Lower leg skin (tissue), 3 donors: ENCODE measurements around the gene MAP1LC3B.

Experiments
- POLR2A ChIP-seq, 2 donors: fragments of 450-650 bp; IDR thresholded peaks; one replicate each; pipeline ENCODE4 v1.6.1; 2016 to 2017; ENCODE audit warnings: antibody characterized with exemption in 2 of 2, mild to moderate bottlenecking in 1 of 2, moderate library complexity in 1 of 2
- TF ChIP-seq, protein P1 (sequence below), 3 donors: fragments of 450-650 bp; IDR thresholded peaks; one replicate each; pipeline ENCODE4 v1.5.1; 2016; ENCODE audit warnings: antibody characterized with exemption in 3 of 3, mild to moderate bottlenecking in 3 of 3, moderate library complexity in 2 of 3

DNA sequence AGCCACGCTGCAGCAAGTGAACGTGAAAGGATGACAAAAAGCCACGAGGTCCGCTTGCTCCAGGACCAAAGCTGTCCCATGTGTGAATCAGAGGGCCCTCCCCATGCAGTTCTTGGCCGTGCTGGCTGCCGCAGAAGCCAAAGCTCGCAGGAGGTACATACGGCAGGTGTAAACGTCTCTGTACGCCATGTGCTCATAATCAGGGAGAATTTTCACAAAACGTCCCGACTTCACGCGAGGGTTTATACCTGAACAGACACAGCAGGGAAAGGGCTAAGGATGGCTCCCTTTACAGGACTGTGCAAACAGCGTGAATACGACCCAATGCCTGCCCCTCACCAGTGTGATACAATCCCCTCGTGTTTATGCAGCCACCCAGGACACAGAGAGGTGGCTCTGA is 33.9 kb upstream of the MAP1LC3B start:
- TF ChIP-seq POLR2A (IDR thresholded peaks at IDR 0.05): no peak
- TF ChIP-seq, protein P1, sequence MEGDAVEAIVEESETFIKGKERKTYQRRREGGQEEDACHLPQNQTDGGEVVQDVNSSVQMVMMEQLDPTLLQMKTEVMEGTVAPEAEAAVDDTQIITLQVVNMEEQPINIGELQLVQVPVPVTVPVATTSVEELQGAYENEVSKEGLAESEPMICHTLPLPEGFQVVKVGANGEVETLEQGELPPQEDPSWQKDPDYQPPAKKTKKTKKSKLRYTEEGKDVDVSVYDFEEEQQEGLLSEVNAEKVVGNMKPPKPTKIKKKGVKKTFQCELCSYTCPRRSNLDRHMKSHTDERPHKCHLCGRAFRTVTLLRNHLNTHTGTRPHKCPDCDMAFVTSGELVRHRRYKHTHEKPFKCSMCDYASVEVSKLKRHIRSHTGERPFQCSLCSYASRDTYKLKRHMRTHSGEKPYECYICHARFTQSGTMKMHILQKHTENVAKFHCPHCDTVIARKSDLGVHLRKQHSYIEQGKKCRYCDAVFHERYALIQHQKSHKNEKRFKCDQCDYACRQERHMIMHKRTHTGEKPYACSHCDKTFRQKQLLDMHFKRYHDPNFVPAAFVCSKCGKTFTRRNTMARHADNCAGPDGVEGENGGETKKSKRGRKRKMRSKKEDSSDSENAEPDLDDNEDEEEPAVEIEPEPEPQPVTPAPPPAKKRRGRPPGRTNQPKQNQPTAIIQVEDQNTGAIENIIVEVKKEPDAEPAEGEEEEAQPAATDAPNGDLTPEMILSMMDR (IDR thresholded peaks at IDR 0.05): no peak
